ENCODE measurements around the gene SLC29A2.

SLC29A2 gene

GRCh38 chr11:66315921-66316811, 55.4 kb downstream of the SLC29A2 start:
- no peak for FAIRE-seq

GRCh38 chr11:66315498-66315885, 56.1 kb downstream of the SLC29A2 start:
- no peak for FAIRE-seq

- no peak for FAIRE-seq
Observed at GRCh38 chr11:66314561-66315497, 56.7 kb downstream of the SLC29A2 start.

GRCh38 chr11:66314186-66314501, 57.4 kb downstream of the SLC29A2 start:
- no peak for FAIRE-seq

- no peak for FAIRE-seq
Observed at GRCh38 chr11:66313321-66314185, 58.0 kb downstream of the SLC29A2 start.

GRCh38 chr11:66312549-66313320, 58.8 kb downstream of the SLC29A2 start:
- no peak for FAIRE-seq

Data from G401.6 (cell line).